Kidney (tissue), 14 donors: ENCODE data around the gene GPSM1. TPM values are rescaled to one million over a fixed set of nuclear protein-coding genes. Genes with fewer than 3 reads are reported as not detected.
A peak's percentile ranks its signal among the peaks of the same experiment; 100 is the strongest.

Experiments
- DNase-seq, 5 donors: peaks; one replicate each; pipeline ENCODE4 v3.0.0-alpha.2; 2013 to 2020
- FAIRE-seq: peaks from 2 replicates; lab custom pipeline; 2012; peaks lifted over from hg19 to GRCh38; lab: Jason Lieb, UNC
- H3K27ac ChIP-seq, 2 donors: one replicate each; pipeline ENCODE4 v1.7.0; 2013; ENCODE audit warnings: low read depth in 2 of 2, low read length in 2 of 2, inconsistent platforms in 1 of 2
- H3K27me3 ChIP-seq: one replicate; pipeline ENCODE4 v1.7.1; 2013; ENCODE audit warnings: low read length, inconsistent platforms; ENCODE audit not compliant: control insufficient read depth, insufficient read depth
- H3K36me3 ChIP-seq, 3 donors: one replicate each; pipeline versions ENCODE4 v1.7.0 to v1.7.1; 2013; ENCODE audit warnings: low read length in 3 of 3, control low read depth in 1 of 3, inconsistent platforms in 1 of 3; ENCODE audit not compliant: insufficient read depth in 3 of 3, control insufficient read depth in 2 of 3
- H3K4me1 ChIP-seq, 3 donors: one replicate each; pipeline versions ENCODE4 v1.7.0 to v1.7.1; 2013; ENCODE audit warnings: low read length in 3 of 3, inconsistent platforms in 1 of 3, low read depth in 1 of 3; ENCODE audit not compliant: control insufficient read depth in 2 of 3, insufficient read depth in 2 of 3
- H3K4me3 ChIP-seq, 3 donors: one replicate each; pipeline versions ENCODE4 v1.7.0 to v1.8.1; 2013; ENCODE audit warnings: low read length in 3 of 3, control low read depth in 1 of 3, inconsistent platforms in 1 of 3
- H3K9ac ChIP-seq, 3 donors: one replicate each; pipeline versions ENCODE4 v1.7.0 to v1.7.1; 2013; ENCODE audit warnings: low read length in 3 of 3, control low read depth in 1 of 3, inconsistent platforms in 1 of 3
- H3K9me3 ChIP-seq, 3 donors: one replicate each; pipeline versions ENCODE4 v1.7.0 to v1.7.1; 2013; ENCODE audit warnings: low read length in 3 of 3, control low read depth in 1 of 3, inconsistent platforms in 1 of 3; ENCODE audit not compliant: control insufficient read depth in 2 of 3, insufficient read depth in 1 of 3
- intact Hi-C: fragments of 100-400 bp; cut with DNase I; formaldehyde crosslinking; loops from one replicate; pipeline ENCODE4 v1.11.1; 2022
- polyA plus RNA-seq: library from polyadenylated mRNA; stranded (reverse); fragments of 350-450 nt; fragmentation: Illumina TruSeq; extraction: RNeasy Lipid Tissue Mini Kit (QIAGEN cat#74804); gene quantifications from one replicate; pipeline ENCODE4 v1.2.3, GENCODE V29; 2014; ENCODE audit warnings: low read depth, low replicate concordance; ENCODE audit not compliant: insufficient read depth
- total RNA-seq: library from RNA; stranded (reverse); fragmentation: NEBNext Ultra II Directional; extraction: Animal tissue kit (Norgen Biotek cat#: 25700); gene quantifications from one replicate; pipeline ENCODE4 v1.2.1, GENCODE V29; 2021
- TF ChIP-seq, protein P1 (sequence below): IDR thresholded peaks from 3 replicates; pipeline ENCODE4 v1.5.1; 2012; ENCODE audit warnings: mild to moderate bottlenecking, moderate library complexity, borderline replicate concordance; ENCODE audit not compliant: insufficient read depth; ENCODE audit errors: extremely low read depth
- donor health status: control.
- donor health status: control.
- donor health status: control.
- donor health status: control.
- donor health status: control.
- donor health status: DM: yes; HTN: yes; CAD: no.
- donor health status: Normal renal cell carcinoma (clear cell type).

The GPSM1 gene
- total and polyA plus RNA-seq, 2 donors from 2014 or later, result 11.6 to 11.9 TPM

- Histone ChIP-seq H3K9me3 (no peaks in the 10 kb centered on the region), H3K27me3 (no peaks in the 10 kb centered on the region), H3K4me3 (no peak overlapping the region), H3K9ac (no peak overlapping the region), H3K36me3 (peaks cover 0 to 27% (median 14%) of the 10 kb centered on the region in 3 donors), H3K4me1 (no peaks in the 10 kb centered on the region), H3K27ac (no peak overlapping the region)
- intact Hi-C loops, result no loop called here
- FAIRE-seq (no peak), DNase-seq (no peak)
- TF ChIP-seq, protein P1, sequence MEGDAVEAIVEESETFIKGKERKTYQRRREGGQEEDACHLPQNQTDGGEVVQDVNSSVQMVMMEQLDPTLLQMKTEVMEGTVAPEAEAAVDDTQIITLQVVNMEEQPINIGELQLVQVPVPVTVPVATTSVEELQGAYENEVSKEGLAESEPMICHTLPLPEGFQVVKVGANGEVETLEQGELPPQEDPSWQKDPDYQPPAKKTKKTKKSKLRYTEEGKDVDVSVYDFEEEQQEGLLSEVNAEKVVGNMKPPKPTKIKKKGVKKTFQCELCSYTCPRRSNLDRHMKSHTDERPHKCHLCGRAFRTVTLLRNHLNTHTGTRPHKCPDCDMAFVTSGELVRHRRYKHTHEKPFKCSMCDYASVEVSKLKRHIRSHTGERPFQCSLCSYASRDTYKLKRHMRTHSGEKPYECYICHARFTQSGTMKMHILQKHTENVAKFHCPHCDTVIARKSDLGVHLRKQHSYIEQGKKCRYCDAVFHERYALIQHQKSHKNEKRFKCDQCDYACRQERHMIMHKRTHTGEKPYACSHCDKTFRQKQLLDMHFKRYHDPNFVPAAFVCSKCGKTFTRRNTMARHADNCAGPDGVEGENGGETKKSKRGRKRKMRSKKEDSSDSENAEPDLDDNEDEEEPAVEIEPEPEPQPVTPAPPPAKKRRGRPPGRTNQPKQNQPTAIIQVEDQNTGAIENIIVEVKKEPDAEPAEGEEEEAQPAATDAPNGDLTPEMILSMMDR, result no peak
Observed at GRCh38 chr9:136386018-136386417, 58.7 kb downstream of the GPSM1 start.

GRCh38 chr9:136387217-136387616, 59.9 kb downstream of the GPSM1 start:
- TF ChIP-seq, protein P1, result no peak
- FAIRE-seq (no peak), DNase-seq (peak in 1 of 5 donors; percentile 49)
- peaks cover 0 to 27% (median 18%) of the 10 kb centered on the region in 3 donors for H3K36me3 ChIP-seq
- H3K9ac ChIP-seq, result no peak overlapping the region
- H3K27ac ChIP-seq, result no peak overlapping the region
- no peak overlapping the region for H3K4me3 ChIP-seq
- H3K4me1 ChIP-seq, result no peaks in the 10 kb centered on the region
- intact Hi-C loops, result no loop called here
- H3K9me3 ChIP-seq, result no peaks in the 10 kb centered on the region
- no peaks in the 10 kb centered on the region for H3K27me3 ChIP-seq

GRCh38 chr9:136389396-136389795, 62.1 kb downstream of the GPSM1 start:
- intact Hi-C loops, result no loop called here
- H3K4me1 ChIP-seq, result no peaks in the 10 kb centered on the region
- TF ChIP-seq, protein P1, result no peak
- no peak overlapping the region for H3K27ac ChIP-seq
- H3K9ac ChIP-seq, result no peak overlapping the region
- no peak for FAIRE-seq
- H3K36me3 ChIP-seq, result peaks cover 0 to 32% (median 21%) of the 10 kb centered on the region in 3 donors
- H3K4me3 ChIP-seq, result no peak overlapping the region
- DNase-seq, result no peak
- H3K27me3 ChIP-seq, result no peaks in the 10 kb centered on the region
- H3K9me3 ChIP-seq, result no peaks in the 10 kb centered on the region
